Activated T-cell treated with anti-CD3 and anti-CD28 coated beads for 4 hours (primary cell): ENCODE results near the gene ZNF618.

Experiments used
- DNase-seq: peaks from one replicate; pipeline ENCODE4 v3.0.0-alpha.2; 2020

Gene ZNF618

GRCh38 chr9:113885183-113886025 is 9.3 kb downstream of the ZNF618 start:
- DNase-seq = no peak

- no peak for DNase-seq
These were observed 9.9 kb downstream of the ZNF618 start for GRCh38 chr9:113886026-113886369.

- DNase-seq = no peak
These were observed 10.4 kb downstream of the ZNF618 start for GRCh38 chr9:113886466-113886865.

- no peak for DNase-seq
These were observed 10.8 kb downstream of the ZNF618 start for GRCh38 chr9:113886933-113887332.

GRCh38 chr9:113887436-113887835 is 11.3 kb downstream of the ZNF618 start:
- DNase-seq = no peak

GRCh38 chr9:113888336-113888735 is 12.2 kb downstream of the ZNF618 start:
- DNase-seq = no peak

- DNase-seq = no peak
These were observed 12.9 kb downstream of the ZNF618 start for GRCh38 chr9:113888976-113889375.

GRCh38 chr9:113890704-113891103 is 14.6 kb downstream of the ZNF618 start:
- DNase-seq = no peak

GRCh38 chr9:113892861-113893491 is 16.9 kb downstream of the ZNF618 start:
- no peak for DNase-seq

GRCh38 chr9:113894166-113894565 is 18.1 kb downstream of the ZNF618 start:
- no peak for DNase-seq

- DNase-seq = no peak
These were observed 19.4 kb downstream of the ZNF618 start for GRCh38 chr9:113895526-113895925.

- no peak for DNase-seq
These were observed 20.6 kb downstream of the ZNF618 start for GRCh38 chr9:113896713-113897112.

- no peak for DNase-seq
These were observed 22.0 kb downstream of the ZNF618 start for GRCh38 chr9:113898151-113898550.

GRCh38 chr9:113898596-113898995 is 22.5 kb downstream of the ZNF618 start:
- no peak for DNase-seq

- no peak for DNase-seq
These were observed 23.1 kb downstream of the ZNF618 start for GRCh38 chr9:113899205-113899604.

- DNase-seq = no peak
These were observed 25.1 kb downstream of the ZNF618 start for GRCh38 chr9:113901221-113901688.

GRCh38 chr9:113903514-113904077 is 27.5 kb downstream of the ZNF618 start:
- no peak for DNase-seq

GRCh38 chr9:113906411-113907110 is 30.5 kb downstream of the ZNF618 start:
- DNase-seq = no peak

- DNase-seq = no peak
These were observed 31.2 kb downstream of the ZNF618 start for GRCh38 chr9:113907282-113907681.

- DNase-seq = no peak
These were observed 33.3 kb downstream of the ZNF618 start for GRCh38 chr9:113909421-113909820.

GRCh38 chr9:113910036-113910639 is 34.0 kb downstream of the ZNF618 start:
- no peak for DNase-seq

- no peak for DNase-seq
These were observed 35.9 kb downstream of the ZNF618 start for GRCh38 chr9:113911850-113912557.
